Right kidney (tissue), 1 donor: Measurements from ENCODE around the gene SPATS2.
A peak's percentile ranks its signal among the peaks of the same experiment; 100 is the strongest.

Experiments used
- DNase-seq: peaks from one replicate; pipeline ENCODE4 v3.0.0-alpha.2; 2016

SPATS2 gene

GRCh38 chr12:49335118-49335954, 31.9 kb upstream of the SPATS2 start:
- DNase-seq = peak; percentile 26

- DNase-seq = peak; percentile 53
Measured at GRCh38 chr12:49335955-49336644, 31.2 kb upstream of the SPATS2 start.

DNA sequence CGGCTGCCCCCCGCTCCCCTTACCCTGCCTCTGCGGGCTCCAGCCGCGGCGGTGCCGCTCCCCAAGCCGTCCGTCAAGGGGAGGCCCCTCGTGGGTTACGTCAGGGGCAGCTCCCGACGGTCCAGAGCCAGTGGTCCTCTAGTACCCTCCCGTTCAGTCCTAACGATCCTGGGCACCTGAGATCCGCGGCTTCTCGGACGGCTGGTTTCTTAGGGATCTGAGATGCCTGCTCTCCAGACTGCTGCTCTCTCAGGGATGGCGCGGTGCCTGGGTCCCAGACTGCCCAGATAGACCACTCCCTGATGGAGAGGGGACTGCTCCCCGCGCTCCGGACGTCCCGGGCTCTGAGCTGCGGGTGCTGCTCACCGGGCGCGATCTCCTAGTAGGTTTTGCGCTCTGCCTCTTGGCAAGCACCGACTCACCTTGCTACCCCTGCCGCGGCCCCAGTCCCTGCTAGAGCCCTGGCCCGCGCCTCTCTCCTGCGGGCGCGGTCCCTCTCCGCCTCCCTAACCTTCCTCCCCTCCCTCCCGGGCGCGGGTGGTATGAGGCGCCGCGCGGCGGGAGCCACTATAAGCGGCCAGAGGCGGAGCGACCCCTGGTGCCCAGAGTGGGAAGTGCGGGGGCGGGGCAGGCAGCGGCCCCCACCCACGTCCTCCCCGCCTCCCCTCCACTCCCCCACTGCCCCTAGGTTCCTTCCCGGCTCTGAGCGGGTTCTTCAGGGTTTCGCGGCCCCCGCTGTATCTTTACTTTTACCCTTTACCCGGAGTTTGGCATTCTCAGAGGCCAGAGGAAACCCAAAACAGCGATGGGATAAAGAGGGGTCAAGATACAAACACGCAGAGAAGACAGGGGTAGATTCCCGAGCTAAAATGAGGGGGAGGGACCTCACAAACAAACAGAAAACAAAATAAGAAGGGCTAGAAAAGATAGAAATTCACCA, 30.3 kb upstream of the SPATS2 start, which contains the start of gene C1QL4:
C1QL4 (minus strand) TSS at position 544 of the 940 bp plus-strand sequence. CDS start 711 bp downstream, outside the sequence.
- DNase-seq = peak; percentile 84

DNA sequence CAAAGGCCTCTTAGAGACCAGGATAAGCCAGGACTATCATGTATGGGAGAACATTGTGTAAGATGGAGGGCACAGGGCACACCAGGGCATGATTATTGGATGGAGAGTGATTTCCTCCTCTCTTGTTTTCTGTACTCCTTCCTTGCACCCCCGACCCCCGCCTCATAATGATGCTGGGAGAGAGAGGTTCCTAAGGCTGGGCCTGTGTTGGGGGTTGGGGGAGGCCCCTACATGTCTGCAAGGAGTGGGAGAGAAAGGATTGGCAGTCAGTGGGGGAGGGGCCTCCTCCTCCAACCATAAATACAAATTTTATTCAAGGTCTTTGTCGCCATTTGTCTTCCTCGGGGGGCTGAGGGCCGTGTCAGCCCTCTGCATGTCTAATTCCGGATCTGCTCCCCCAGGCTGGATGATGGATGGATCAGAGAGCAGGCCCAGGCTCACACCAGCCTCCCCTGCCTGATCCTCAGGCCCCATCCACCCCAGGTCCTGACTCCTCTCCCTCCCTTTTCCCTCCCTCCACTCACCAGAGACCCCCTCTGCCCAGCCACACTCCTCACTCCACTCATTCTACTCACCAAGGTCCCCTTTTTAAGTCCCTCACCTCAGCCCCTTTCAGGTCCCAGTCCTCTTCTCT, 28.3 kb upstream of the SPATS2 start:
- peak; percentile 10 for DNase-seq

- DNase-seq = peak; percentile 37
Measured at GRCh38 chr12:49339464-49339861, 27.8 kb upstream of the SPATS2 start.

DNA sequence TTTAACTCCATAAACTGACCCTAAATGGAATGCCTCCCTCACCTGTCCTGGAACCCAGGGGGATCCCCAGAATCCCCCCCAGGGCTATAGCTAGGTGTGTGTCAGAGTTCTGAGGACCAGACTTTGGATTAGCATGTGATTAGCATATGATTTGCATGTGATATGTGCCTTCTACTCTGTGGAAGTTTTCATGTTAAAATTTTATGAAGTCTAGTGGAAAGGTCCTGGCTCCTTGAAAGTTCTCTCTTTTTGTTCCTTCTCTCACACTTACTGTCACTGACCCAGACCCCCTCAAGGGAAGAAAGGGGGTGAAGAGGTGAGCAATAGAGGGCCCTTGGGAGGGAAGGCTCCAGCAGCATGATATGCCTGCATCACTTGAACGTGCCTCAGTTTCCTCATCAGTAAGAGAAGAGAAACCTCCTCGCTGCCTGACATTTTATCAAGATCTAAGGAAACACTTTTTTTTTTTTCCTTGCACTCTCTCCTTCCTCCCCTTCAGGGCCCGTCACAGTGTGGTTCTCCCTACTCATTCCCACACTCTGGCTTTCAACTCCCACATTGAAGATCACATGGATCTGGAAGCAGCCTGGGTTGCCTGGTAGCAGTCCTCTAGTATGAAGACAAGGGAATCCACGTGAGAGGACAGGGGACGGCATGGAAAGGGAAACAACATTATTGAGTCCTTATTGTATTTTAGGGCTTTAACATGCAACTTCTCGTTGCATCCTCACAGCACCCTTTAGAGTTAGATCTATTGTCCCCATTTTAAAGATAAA, 27.0 kb upstream of the SPATS2 start:
- DNase-seq = peak; percentile 11

DNA sequence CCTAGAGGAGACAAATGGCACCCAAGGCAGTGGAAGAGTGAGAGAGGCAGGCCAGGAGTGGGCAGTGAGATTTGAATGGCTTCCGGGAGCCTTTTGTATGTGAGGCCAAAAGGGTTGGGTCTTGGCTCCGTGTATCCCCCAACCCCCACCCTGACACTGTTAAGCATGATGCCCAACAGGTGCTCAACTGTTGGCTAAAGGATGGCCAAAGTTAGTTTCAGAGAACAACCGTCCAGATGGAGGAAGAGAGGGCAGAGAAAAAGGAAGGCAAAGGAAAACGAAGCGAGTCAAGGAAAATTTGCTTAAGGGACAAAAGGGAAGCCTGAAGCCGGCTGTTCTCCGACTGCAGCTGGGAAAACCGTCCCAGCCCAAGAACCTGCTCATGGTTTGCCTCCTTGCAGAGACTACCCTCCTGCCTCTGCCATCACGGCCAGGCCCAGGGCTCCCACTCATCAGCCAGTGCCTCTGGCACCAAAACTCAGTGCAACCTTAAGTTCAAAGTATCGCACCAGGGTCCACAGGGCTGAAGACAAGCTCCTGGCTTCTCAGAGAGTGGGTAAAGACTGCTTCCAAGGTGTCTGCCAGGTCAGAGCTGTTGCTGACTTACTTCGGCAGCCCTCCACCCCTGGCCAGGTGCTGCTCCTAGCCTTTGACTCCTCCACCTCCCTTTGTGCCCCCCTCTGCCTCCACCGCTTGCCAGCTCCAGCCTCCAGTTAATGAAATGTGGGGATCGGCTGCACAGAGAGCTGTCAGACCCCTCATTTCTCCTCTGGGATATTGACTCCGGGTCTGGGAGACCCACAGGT, 26.1 kb upstream of the SPATS2 start:
- DNase-seq = peak; percentile 29

DNA sequence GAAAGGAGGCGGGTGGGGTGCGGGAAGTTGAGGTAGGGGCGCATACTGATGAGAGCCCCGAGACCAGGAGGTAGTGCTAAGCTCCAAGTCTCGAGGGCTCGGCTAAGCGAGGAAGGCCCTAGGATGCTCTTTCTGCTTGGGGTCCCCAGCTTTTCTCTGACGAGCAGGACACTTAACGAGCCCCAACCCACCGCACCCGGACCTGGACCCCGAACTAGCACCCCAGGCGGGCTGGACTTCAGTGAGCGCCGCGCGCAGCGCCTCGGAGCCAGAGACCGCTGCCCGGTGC, 25.5 kb upstream of the SPATS2 start:
- DNase-seq = no peak

GRCh38 chr12:49342066-49342913, 25.0 kb upstream of the SPATS2 start:
- DNase-seq = peak; percentile 84

GRCh38 chr12:49342914-49343731, 24.1 kb upstream of the SPATS2 start:
- DNase-seq = no peak

DNA sequence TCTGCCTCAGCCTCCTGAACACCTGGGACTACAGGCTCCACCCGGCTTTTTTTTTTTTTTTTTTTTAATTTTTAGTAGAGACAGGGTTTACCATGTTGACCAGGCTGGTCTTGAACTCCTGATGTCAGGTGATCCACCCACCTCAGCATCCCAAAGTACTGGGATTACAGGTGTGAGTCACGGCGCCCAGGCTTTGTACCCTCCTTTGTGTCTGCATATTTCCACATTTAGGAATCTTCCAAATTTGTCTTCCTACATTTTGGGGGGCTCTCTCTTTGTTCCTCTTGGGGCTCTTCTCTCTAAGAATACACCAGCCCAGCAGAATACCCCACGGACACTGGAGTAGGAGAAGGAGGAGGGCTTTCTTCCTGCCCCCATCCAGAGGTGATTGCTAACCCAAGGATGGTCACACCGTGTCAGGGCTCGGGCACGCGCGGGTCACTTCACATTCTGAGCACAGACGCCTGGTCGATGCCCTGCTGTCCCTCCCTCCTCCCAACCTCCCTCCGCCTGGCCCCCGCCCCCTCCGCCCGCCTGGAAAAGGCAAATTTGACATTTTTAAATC, 22.7 kb upstream of the SPATS2 start:
- no peak for DNase-seq

- peak; percentile 75 for DNase-seq
Measured at GRCh38 chr12:49345051-49345824, 22.0 kb upstream of the SPATS2 start.

DNA sequence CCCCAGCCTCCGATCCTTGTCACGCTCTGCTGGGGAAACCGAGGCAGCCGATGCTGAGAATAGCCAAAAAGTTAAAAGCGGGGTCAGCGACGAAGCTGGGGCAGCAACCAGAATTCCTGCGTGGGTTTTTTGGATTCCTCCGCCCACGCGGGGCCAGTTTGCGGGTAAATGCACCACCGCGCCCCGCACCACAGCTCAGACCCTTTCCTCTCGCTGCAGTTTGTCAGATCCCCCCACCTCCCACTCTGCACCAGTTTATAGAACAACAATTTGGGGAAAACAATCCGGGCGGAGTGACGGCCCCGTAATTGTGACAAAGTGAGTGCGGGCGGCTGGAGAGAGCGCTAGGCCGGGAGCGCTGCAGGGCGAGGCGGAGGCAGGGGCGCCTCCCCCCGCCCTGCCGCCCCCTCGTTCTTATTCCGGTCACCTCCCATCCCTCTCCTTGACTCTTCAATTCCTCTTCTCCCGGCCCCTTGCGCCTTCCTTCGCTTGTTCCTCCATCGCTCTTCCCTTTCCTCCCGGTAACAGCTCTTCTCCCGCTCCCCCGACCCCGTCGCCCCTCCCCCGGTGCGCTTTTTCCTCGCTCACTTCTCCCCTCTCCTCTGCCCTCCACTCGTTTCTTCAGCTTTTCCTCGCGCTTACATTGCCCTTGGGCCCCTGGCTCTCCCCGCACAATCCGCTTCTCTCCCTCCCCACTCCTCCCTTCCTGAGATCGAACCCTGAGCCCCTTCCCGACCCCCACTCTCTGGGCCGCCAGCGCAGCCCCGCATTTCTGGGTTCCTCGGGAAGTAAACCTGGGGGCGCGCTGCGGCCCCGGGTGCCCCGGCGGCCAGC, 21.2 kb upstream of the SPATS2 start:
- DNase-seq = peak; percentile 75

DNA sequence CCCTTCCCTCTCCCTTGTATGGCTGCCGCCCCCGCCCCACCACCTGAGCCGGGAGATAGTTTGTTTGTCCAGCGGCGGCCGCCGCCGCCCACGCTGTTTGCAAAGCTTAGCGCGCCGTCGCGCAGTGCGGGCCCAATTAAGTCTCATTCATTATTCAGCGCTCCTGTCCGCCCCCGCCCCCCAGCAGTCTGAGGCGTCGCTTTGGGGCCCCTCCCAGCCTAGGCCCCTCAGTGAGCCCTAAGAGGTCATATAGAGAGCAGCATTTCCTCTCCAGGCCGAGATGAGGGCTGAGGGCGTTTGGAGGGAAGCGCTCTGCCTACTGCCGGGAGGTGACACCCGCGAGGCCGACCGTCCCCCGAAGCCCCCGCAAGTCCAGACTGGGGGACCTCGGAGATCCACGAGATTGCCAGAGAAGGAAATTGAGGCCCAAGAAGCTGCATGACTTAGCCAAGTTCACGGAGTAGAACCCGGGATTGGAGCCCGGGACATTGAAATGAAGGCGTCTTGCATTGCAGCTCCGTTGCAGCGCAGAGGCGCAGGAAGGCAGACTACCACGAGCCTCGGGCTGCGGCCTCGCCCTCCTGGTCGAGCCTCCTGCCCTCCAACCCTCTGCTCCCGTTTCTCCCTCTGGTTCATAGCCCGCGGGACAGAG, 20.5 kb upstream of the SPATS2 start, which contains the start of gene DNAJC22:
DNAJC22 (plus strand) TSS at position 230 of the 652 bp plus-strand sequence. CDS start 1,985 bp downstream, outside the sequence.
- DNase-seq = peak; percentile 81

DNA sequence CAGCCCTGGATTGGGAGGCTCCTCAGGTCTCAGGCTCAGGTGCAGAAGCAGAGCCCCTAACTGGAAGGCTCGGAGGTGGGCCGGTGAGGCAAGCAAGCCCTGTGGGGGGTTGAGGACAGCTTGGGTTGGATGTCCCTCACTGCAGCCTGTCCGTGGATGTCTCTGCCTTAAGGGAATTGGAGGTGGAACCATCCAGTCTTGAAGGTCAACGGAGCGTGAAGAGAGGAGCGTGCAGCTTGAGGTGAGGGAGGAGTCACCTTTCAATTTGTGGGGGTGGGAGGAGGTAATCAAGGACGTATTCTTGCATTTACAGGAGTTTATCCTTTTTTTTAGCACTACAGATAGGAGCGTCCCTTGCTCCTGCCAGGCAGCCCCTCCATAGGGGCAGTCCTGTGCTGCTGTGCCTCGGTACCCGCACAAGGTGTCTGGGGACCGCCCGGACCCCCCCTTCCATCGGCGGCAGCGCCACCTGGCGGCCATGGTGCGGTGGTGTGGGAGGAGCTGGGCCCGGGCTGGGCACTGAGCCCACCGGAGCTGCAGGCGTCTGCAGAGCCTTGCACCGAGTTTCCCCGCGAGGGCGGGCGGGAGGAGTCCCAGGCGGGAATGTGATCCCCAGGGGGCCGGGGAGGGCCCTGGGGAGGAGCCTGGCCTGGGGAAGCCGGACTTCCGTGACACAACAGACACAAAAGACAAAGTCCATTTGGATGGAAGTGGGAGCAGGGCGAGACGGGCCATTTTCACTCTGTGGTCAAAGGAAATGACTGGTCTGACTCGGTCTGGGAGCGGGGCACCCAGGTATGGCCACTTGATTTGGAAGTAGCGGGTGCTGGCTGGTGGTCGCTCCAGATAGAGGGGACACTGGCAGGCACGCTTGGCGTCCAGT, 19.7 kb upstream of the SPATS2 start:
- peak; percentile 86 for DNase-seq
